HG03196 (cell line): ENCODE measurements around the gene SLC22A12.
"Not testable (repeated sequence)": the region's sequence is repeated elsewhere in the genome, so short reads cannot be mapped to it uniquely, and the experiment has no call there.

Source experiments
- ATAC-seq: cut with Tn5 transposase; IDR thresholded peaks from one replicate; pipeline ENCODE4 v1.9.1; 2021; ENCODE audit not compliant: unreplicated experiment

Gene SLC22A12

GRCh38 chr11:64583296-64584262, 7.4 kb upstream of the SLC22A12 start:
- no peak for ATAC-seq

GRCh38 chr11:64585150-64585549, 5.9 kb upstream of the SLC22A12 start:
- no peak for ATAC-seq

- ATAC-seq, result no peak
Observed at GRCh38 chr11:64586366-64586765, 4.7 kb upstream of the SLC22A12 start.

- ATAC-seq, result no peak
Observed at GRCh38 chr11:64588701-64589100, 2.3 kb upstream of the SLC22A12 start.

GRCh38 chr11:64591257-64592233, 525 bp downstream of the SLC22A12 start:
- no peak for ATAC-seq

- ATAC-seq, result no peak
Observed at GRCh38 chr11:64592234-64592615, 1.2 kb downstream of the SLC22A12 start.

- no peak for ATAC-seq
Observed at GRCh38 chr11:64592656-64593055, 1.6 kb downstream of the SLC22A12 start.

GRCh38 chr11:64593156-64594105, 2.4 kb downstream of the SLC22A12 start:
- no peak for ATAC-seq

- ATAC-seq, result no peak
Observed at GRCh38 chr11:64594159-64594939, 3.3 kb downstream of the SLC22A12 start.

GRCh38 chr11:64595922-64596321, 4.9 kb downstream of the SLC22A12 start:
- ATAC-seq, result not testable (repeated sequence)

- ATAC-seq, result no peak
Observed at GRCh38 chr11:64597671-64598101, 6.7 kb downstream of the SLC22A12 start.

GRCh38 chr11:64598106-64598796, 7.2 kb downstream of the SLC22A12 start:
- ATAC-seq, result no peak

- no peak for ATAC-seq
Observed at GRCh38 chr11:64598797-64599697, 8.0 kb downstream of the SLC22A12 start.

- no peak for ATAC-seq
Observed at GRCh38 chr11:64599698-64600211, 8.7 kb downstream of the SLC22A12 start.

- no peak for ATAC-seq
Observed at GRCh38 chr11:64600281-64600992, 9.4 kb downstream of the SLC22A12 start.

GRCh38 chr11:64601605-64602465, 10.8 kb downstream of the SLC22A12 start:
- ATAC-seq, result no peak
